Measurements from ENCODE around the gene RSU1.

GRCh38 chr10:16639471-16639870 is 177.8 kb downstream of the RSU1 start:
- no peak for TF ChIP-seq CTCF (conservative IDR thresholded peaks at IDR 0.05)
- TF ChIP-seq ZFX (IDR thresholded peaks at IDR 0.05): no peak

All from C4-2B (cell line).